GM23248 (cell line): Measurements from ENCODE around the gene C10orf105.

Experiments
- EZH2 ChIP-seq: fragments of 200-600 bp; sonication (generic); IDR thresholded peaks from 2 replicates; pipeline ENCODE4 v1.6.1; 2018; ENCODE audit warnings: antibody characterized with exemption, mild to moderate bottlenecking; ENCODE audit not compliant: insufficient read depth, poor library complexity, severe bottlenecking
- EZH2phosphoT487 ChIP-seq: fragments of 200-600 bp; sonication (generic); IDR thresholded peaks from 2 replicates; pipeline ENCODE4 v1.6.1; 2018; ENCODE audit warnings: antibody characterized with exemption, moderate library complexity, mild to moderate bottlenecking, low read depth; ENCODE audit not compliant: insufficient read depth

DNA sequence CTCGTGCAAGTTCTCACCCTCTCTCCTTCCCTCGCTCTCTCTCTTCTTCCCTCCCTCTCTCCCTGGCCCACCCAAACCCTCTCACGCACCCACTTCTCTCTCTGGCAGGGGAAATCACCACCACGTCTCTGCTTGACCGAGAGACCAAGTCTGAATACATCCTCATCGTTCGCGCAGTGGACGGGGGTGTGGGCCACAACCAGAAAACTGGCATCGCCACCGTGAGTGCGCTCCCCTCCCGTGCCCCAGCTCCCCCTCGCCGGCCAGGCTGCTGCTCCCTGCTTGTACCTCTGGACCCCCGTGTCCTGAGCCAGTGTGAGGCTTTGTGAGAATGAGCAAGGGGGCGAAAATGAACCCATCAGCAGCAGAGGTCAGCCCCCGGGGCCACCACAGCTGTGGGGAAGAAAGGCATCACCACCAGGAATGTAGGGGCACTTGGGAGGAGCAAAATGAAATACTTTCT is 25.5 kb downstream of the C10orf105 start:
- no peak for TF ChIP-seq EZH2
- no peak for TF ChIP-seq EZH2phosphoT487
